ENCODE data around the gene NDUFB8.
A peak's percentile ranks its signal among the peaks of the same experiment; 100 is the strongest.
"Not testable (repeated sequence)": the region's sequence is repeated elsewhere in the genome, so short reads cannot be mapped to it uniquely, and the experiment has no call there.

The NDUFB8 gene

GRCh38 chr10:100529475-100530298 is at the start of gene NDUFB8:
Gene NDUFB8, minus strand, starts transcription at chr10:100529871. Its CDS starts 20 bp downstream, at chr10:100529851.
- peak; percentile 68 for DNase-seq (ENCODE audit: low spot score)
- peak; percentile 4 for FAIRE-seq

DNA sequence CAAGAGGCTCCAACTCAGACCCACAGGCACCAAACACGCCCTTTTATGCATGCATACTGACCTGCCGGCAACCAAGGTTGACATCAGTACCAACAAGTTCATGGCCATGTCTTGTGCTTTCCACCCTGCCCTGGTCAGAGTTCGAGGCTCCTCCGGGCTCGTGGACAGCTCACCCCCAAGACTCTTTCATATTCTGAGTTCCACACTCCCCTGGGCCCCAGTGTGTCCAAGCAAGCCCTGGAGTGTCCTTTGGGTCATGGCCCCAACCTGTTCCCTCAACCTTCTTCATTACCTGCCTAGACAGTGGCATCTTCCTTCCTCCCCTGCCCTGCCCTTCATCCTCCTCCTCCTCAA is 46.6 kb upstream of the NDUFB8 start:
- no peak for DNase-seq (ENCODE audit: low spot score)
- no peak for FAIRE-seq

GRCh38 chr10:100575585-100576281 is 46.1 kb upstream of the NDUFB8 start:
- DNase-seq (ENCODE audit: low spot score) = no peak
- no peak for FAIRE-seq

GRCh38 chr10:100575146-100575545 is 45.5 kb upstream of the NDUFB8 start:
- not testable (repeated sequence) for FAIRE-seq; DNase-seq (ENCODE audit: low spot score)

GRCh38 chr10:100571084-100571856 is 41.6 kb upstream of the NDUFB8 start:
- DNase-seq (ENCODE audit: low spot score) (no peak), FAIRE-seq (no peak)

DNA sequence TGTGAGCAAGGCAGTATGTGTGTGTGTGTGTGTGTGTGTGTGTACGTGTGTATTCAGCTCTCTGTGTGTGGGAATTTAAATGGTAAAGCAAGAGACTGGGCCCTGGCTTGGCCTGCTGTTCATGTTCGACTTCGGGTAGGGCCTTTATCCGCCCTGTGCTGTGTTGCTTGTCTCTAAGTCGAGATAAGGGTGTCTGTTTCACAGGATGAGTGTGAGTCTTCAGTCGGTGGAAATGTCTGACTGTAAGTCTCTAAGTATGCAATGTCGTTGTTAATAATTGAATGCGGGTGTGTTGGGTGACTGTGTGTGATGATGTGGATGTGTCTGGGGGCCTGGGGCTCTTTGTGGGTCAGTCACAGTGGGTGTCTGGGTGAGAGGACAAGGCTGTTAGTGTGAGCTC is 40.8 kb upstream of the NDUFB8 start:
- DNase-seq (ENCODE audit: low spot score) = no peak
- FAIRE-seq = no peak

DNA sequence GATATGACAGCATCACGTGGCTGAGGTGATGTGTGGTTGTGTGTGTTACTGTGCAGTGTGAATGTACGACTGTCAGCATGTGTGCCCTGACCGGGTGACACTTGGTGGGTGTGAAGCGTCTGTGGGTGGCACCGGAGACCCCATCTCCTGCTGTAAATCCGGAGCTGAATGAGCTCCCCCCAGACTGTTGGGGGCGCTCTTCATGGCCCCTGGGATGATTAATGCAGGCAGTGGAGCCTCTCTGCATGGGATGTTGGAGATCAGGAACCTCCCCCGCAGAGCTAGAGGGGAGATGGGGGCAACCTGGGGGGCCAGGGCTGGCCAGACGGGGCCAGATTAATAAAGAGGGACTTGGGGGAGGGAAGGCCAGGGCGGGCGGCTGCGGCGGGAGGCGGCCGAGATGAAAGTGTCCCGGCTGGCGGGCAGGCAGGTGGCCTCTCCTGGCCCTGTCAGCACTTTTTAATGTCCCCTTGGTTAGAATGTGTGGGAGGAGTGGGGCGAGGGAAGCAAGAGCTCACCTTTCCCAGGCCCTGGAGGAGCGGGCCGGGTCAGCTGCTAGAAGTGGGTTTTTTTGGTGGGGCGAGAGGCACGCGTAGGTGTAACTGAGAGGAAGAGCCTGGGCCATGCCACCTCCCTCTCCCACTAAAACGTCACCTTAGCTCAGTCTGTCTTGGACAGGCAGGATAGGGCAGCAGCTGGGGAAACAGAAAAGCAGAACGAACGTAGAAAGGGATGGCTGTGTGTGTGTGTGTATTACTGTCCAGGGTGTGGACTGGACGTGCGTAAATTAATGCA is 40.2 kb upstream of the NDUFB8 start:
- FAIRE-seq (no peak), DNase-seq (ENCODE audit: low spot score) (no peak)

DNA sequence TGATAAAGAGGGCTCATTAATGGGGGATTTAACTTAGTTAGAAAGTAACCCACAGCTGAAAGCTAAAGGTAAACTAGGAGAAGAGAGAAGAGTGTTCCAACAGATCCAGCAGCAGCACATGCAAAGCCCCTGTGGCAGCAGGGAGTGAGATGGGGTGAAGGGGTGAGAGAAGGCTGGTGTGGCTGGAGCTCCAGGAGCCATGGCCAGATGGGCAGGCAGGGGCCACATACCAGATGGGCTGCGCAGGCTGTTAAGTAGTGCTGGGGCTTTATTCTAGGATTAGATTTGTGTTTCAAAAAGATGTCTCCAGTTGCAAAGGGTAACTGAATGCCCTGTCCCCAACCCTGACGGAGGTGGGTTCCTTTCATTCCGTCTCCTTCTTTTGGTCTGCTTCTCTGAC is 39.2 kb upstream of the NDUFB8 start:
- FAIRE-seq = no peak
- no peak for DNase-seq (ENCODE audit: low spot score)

GRCh38 chr10:100567826-100568225 is 38.2 kb upstream of the NDUFB8 start:
- DNase-seq (ENCODE audit: low spot score) (no peak), FAIRE-seq (no peak)

DNA sequence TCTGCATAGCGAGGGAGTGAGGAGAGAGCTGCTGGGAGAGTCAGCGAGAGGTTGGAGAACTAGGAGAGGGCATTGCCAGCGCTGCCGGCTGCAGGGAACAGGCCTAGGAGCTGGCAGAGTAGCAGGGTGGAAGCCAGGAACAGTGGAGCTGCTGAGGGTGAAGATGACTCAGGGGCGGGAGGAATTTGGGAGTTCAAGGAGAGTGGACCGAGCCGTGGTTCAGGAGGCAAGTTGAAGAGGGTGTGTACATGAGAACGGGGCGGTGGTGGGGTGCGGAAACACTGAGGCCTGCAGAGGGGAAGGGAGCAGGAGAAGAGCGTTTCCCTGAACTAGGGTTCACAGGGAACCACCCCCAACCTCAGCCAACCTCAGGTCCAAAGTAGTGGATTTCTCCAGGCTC is 37.6 kb upstream of the NDUFB8 start:
- no peak for DNase-seq (ENCODE audit: low spot score)
- no peak for FAIRE-seq

DNA sequence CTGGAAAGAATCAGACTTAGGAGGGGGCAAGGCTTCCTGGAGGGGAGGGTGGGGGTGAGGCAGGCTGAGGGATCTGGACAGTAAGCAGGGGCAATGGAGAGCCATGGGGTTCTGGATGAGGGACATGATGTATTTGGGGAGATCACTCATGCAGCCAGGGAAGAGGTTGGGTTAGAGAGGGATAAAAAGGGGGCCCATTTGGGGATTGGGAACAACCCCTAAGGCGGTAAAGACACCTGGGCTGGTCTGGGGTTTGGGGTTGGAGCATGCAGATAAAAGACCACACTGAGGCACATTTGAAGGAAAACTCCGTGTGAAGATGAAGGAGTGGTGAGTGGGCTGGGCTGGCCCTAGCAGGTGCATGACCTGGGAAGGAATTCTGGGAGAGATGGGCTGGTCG is 36.9 kb upstream of the NDUFB8 start:
- FAIRE-seq (no peak), DNase-seq (ENCODE audit: low spot score) (no peak)

DNA sequence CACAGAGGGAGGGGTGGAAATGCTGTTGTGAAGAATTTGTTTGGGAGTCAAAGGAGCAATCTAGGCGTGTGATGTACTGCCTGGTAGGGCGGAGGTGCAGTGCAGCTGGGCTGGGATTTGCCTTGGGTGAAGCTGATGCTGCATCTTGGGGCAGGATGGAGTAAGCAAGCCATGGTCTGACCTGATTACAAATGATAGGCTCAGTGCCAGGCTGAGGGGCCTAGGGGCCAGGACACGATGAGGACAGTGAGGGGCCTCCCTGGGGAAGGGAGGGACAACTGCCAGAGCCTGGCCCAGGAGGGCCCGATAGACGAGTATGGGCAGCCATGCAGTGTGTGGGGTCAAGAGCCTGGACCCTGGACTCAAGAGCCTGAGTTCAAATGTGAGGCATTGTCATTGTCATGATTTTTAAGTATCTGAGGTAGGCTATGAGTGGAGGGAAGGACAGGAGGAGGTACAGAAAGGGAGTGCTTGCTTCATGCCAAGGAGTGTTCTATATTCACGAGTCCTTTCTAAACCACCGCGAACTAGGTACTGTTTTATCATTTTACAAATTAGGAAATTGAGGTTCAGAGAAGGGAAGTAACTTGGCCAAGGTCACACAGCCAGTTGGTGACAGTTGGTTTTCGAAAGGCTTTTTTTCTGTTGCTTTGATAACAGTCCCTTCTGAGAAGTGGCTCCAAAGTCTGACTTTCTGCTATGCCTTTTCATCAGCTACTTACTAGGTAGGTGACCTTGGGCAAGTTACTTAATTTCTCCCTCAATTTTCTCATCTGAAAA is 35.7 kb upstream of the NDUFB8 start:
- no peak for FAIRE-seq
- no peak for DNase-seq (ENCODE audit: low spot score)

DNA sequence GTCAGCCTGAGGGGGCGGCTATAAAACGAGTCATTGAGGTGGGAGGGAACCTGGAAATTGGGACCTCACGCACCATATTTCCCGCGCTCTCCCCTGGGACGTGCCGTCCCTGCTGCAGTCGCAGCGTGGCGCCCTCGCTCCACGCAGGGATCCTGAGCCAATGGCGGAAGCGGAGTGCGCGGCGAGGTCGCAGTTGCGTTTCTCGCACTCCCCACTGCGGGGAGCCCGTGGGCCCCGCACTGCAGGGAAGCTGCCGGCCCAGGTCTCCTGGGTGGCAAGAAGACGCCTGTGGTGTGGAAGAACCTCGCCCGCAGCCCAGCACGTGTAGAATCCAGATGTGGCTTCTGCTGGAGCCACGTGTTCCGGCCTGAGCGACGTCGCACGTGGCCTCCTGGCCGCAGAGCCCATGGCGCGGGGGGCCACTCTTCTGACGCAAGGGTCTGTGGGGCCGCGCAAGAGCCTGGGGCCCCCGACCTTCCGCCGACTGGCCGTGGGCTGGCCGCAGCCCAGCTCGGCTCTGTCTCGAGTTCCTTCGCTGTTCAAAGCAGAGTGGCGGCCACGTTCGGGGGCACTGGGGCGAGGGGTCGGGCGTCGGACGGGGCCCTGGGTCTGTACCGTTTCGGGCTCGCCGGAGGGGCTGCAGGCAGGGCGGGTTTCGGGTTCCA is 32.5 kb upstream of the NDUFB8 start:
- FAIRE-seq = no peak
- DNase-seq (ENCODE audit: low spot score) = peak; percentile 52

GRCh38 chr10:100561005-100561404 is 31.3 kb upstream of the NDUFB8 start:
- FAIRE-seq (no peak), DNase-seq (ENCODE audit: low spot score) (no peak)

- DNase-seq (ENCODE audit: low spot score) (no peak), FAIRE-seq (no peak)
Measured at GRCh38 chr10:100560248-100560647, 30.6 kb upstream of the NDUFB8 start.

GRCh38 chr10:100554902-100555301 is 25.2 kb upstream of the NDUFB8 start:
- no peak for FAIRE-seq
- peak; percentile 59 for DNase-seq (ENCODE audit: low spot score)

DNA sequence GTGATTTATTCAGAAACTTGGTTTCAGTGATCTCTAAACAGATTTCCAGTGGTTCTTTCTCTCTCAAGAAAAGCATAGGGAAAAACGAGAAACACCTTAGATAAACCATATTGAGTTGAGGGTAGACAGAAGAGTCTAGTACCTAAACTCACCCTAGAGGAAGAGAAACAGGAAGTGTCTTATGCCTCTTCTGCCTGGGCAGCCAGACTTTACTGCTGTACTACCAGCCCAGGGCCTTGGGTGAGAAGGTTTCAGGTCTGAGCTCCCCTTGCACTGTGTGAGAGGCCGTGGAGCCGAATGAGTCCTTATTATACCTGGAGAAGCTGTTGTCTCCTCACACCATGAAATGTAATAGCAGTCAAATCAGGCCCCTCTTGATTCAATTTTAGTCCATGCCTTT is 24.3 kb upstream of the NDUFB8 start:
- DNase-seq (ENCODE audit: low spot score) (no peak), FAIRE-seq (no peak)

DNA sequence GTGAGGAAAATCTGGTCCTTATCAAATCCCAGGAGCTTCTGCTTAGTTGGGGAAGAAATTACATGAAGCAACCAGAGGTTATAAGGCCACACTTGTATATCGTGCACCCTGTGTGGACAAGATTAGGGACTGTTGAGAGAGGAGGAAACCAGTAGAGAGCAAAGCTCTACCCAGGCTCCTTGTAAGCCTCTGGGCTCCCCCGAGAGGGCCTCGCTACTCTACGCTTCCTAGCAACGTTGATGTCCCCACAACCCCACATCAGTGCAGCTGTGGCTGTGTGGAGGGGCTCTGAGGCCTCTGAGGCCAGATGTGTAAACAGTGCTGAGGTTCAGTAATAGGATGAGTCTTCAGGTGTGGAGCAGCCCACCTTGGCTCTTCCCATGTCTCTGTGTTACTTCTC is 22.1 kb upstream of the NDUFB8 start:
- FAIRE-seq = no peak
- DNase-seq (ENCODE audit: low spot score) = no peak

GRCh38 chr10:100551196-100551595 is 21.5 kb upstream of the NDUFB8 start:
- DNase-seq (ENCODE audit: low spot score) (no peak), FAIRE-seq (no peak)

DNA sequence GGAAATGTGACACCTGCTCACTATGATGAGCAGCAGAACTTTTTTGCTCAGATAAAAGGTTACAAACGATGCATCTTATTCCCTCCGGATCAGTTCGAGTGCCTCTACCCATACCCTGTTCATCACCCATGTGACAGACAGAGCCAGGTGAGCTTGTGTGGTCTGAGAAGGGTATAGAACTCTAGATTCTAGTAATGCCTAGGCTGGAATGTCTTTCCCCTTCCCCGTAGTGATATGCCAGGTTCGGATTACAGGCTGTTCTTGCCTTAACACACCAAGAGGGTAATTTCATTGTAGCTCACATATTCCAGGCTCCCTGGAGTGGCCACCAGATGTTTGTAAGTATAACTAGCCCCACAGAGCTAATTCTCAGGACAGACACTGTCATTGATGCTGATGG is 15.3 kb upstream of the NDUFB8 start:
- DNase-seq (ENCODE audit: low spot score) (no peak), FAIRE-seq (no peak)
